GM23248 (cell line): ENCODE measurements around the gene IGFBP6. TPM values are rescaled to one million over a fixed set of nuclear protein-coding genes. Genes with fewer than 3 reads are reported as not detected.
A peak's percentile ranks its signal among the peaks of the same experiment; 100 is the strongest.

Experiments
- DNase-seq: peaks from one replicate; pipeline ENCODE4 v3.0.0-alpha.2; 2015
- H2AFZ ChIP-seq: fragments of 200-600 bp; sonication (generic); 2 replicates; pipeline ENCODE4 v1.6.1; 2016; ENCODE audit warnings: antibody characterized with exemption
- H3F3A ChIP-seq: fragments of 200-600 bp; sonication (generic); 2 replicates; pipeline ENCODE4 v1.6.1; 2016; ENCODE audit warnings: mild to moderate bottlenecking, antibody characterized with exemption, mixed run types; ENCODE audit not compliant: insufficient read depth
- H3K27ac ChIP-seq: fragments of 200-600 bp; sonication (generic); 2 replicates; pipeline ENCODE4 v1.5.1; 2016; ENCODE audit warnings: mild to moderate bottlenecking
- H3K27me3 ChIP-seq: fragments of 200-600 bp; sonication (generic); replicated peaks from 2 replicates; pipeline ENCODE4 v1.6.1; 2016; ENCODE audit warnings: mild to moderate bottlenecking; ENCODE audit not compliant: insufficient read depth
- H3K36me3 ChIP-seq: fragments of 200-600 bp; sonication (generic); 2 replicates; pipeline ENCODE4 v1.6.1; 2016; ENCODE audit warnings: low read depth, mild to moderate bottlenecking
- H3K4me1 ChIP-seq: fragments of 200-600 bp; sonication (generic); 2 replicates; pipeline ENCODE4 v1.6.1; 2016; ENCODE audit warnings: mild to moderate bottlenecking; ENCODE audit not compliant: insufficient read depth
- H3K4me2 ChIP-seq: fragments of 200-600 bp; sonication (generic); one replicate; pipeline ENCODE4 v1.6.1; 2016; ENCODE audit warnings: mild to moderate bottlenecking; ENCODE audit not compliant: unreplicated experiment
- H3K4me3 ChIP-seq: fragments of 200-600 bp; sonication (generic); 2 replicates; pipeline ENCODE4 v1.5.1; 2016; ENCODE audit warnings: mild to moderate bottlenecking
- H3K79me2 ChIP-seq: fragments of 200-600 bp; sonication (generic); 2 replicates; pipeline ENCODE4 v1.6.1; 2016; ENCODE audit warnings: mild to moderate bottlenecking; ENCODE audit not compliant: insufficient read depth
- H3K9ac ChIP-seq: fragments of 200-600 bp; sonication (generic); 2 replicates; pipeline ENCODE4 v1.6.1; 2016; ENCODE audit warnings: mild to moderate bottlenecking
- H3K9me2 ChIP-seq: fragments of 200-600 bp; sonication (generic); 2 replicates; pipeline ENCODE4 v1.6.1; 2016; ENCODE audit warnings: mixed run types, mild to moderate bottlenecking, moderate library complexity; ENCODE audit not compliant: insufficient read depth
- H3K9me3 ChIP-seq: fragments of 200-600 bp; sonication (generic); one replicate; pipeline ENCODE4 v1.6.1; 2017; ENCODE audit warnings: low read depth
- H4K20me1 ChIP-seq: fragments of 200-600 bp; sonication (generic); 2 replicates; pipeline ENCODE4 v1.6.0; 2016; ENCODE audit not compliant: insufficient read depth
- EZH2 ChIP-seq: fragments of 200-600 bp; sonication (generic); IDR thresholded peaks from 2 replicates; pipeline ENCODE4 v1.6.1; 2018; ENCODE audit warnings: antibody characterized with exemption, mild to moderate bottlenecking; ENCODE audit not compliant: insufficient read depth, poor library complexity, severe bottlenecking
- EZH2phosphoT487 ChIP-seq: fragments of 200-600 bp; sonication (generic); IDR thresholded peaks from 2 replicates; pipeline ENCODE4 v1.6.1; 2018; ENCODE audit warnings: antibody characterized with exemption, moderate library complexity, mild to moderate bottlenecking, low read depth; ENCODE audit not compliant: insufficient read depth
- WGBS, 2 experiments: methylation state at CpG; one replicate each; pipeline ENCODE4 v1.1.6; 2015 to 2017; ENCODE audit warnings: low lambda C conversion rate in 2 of 2, low coverage in 1 of 2; ENCODE audit errors: missing lambda C conversion rate in 2 of 2; 5-methylcytosine and 5-hydroxymethylcytosine counted together
- in situ Hi-C: fragments of 300-500 bp; cut with MboI; formaldehyde crosslinking; loops from 2 replicates; pipeline ENCODE4 v1.15.0; 2020
- polyA plus RNA-seq: library from polyadenylated mRNA; unstranded; fragments of >200 nt; fragmentation: Nextera tagmentation; extraction: Ambion mirVana; gene quantifications from 2 replicates; pipeline ENCODE4 v1.2.1, GENCODE V29; 2016
- total RNA-seq: library from RNA; depleted of rRNA; stranded (reverse); fragments of >200 nt; shearing (Covaris generic); gene quantifications from 2 replicates; pipeline ENCODE4 v1.2.3, GENCODE V29; 2014

The IGFBP6 gene
- total and polyA plus RNA-seq, 2 experiments from 2014 or later: 1,614 to 1,827 TPM

GRCh38 chr12:53068811-53069585, 28.5 kb upstream of the IGFBP6 start:
- H3K4me1 ChIP-seq: peaks cover 43% of the 10 kb centered on the region
- no peak overlapping the region for H2AFZ ChIP-seq
- no peaks in the 10 kb centered on the region for H4K20me1 ChIP-seq
- no peaks in the 10 kb centered on the region for H3K9me3 ChIP-seq
- H3K27me3 ChIP-seq: no peaks in the 10 kb centered on the region
- no peak for DNase-seq
- no peaks in the 10 kb centered on the region for H3K9me2 ChIP-seq
- no peak overlapping the region for H3K9ac ChIP-seq
- H3K36me3 ChIP-seq: 0 out of 2 replicates have a peak, but pooled peaks cover 1% of the 10 kb centered on the region
- 83% methylated on average over 15 of the region's 15 CpGs for WGBS, 2 experiments
- H3K27ac ChIP-seq: no peak overlapping the region
- TF ChIP-seq EZH2phosphoT487 (no peak), EZH2 (no peak)
- H3K4me2 ChIP-seq: no peak overlapping the region
- peaks cover 25% of the 10 kb centered on the region for H3F3A ChIP-seq
- H3K4me3 ChIP-seq: no peak overlapping the region
- in situ Hi-C loops: no loop called here
- H3K79me2 ChIP-seq: peaks cover 4% of the 10 kb centered on the region

GRCh38 chr12:53069621-53070410, 27.7 kb upstream of the IGFBP6 start:
- TF ChIP-seq EZH2phosphoT487: no peak
- no peak for TF ChIP-seq EZH2
- Histone ChIP-seq H3K79me2 (peaks cover 8% of the 10 kb centered on the region), H3F3A (peaks cover 17% of the 10 kb centered on the region), H3K36me3 (no peaks in the 10 kb centered on the region), H3K27me3 (no peaks in the 10 kb centered on the region), H4K20me1 (no peaks in the 10 kb centered on the region), H3K9ac (no peak overlapping the region), H3K9me2 (no peaks in the 10 kb centered on the region), H2AFZ (no peak overlapping the region), H3K9me3 (no peaks in the 10 kb centered on the region), H3K4me3 (no peak overlapping the region), H3K4me2 (no peak overlapping the region), H3K27ac (no peak overlapping the region), H3K4me1 (peaks cover 41% of the 10 kb centered on the region)
- DNase-seq: no peak
- in situ Hi-C loops: no loop called here
- WGBS, 2 experiments: 35 to 42% methylated on average over 11 to 12 of the region's 12 CpGs

- in situ Hi-C loops: no loop called here
- peak; percentile 54 for DNase-seq
- H4K20me1 ChIP-seq: no peaks in the 10 kb centered on the region
- H3K4me3 ChIP-seq: no peak overlapping the region
- 0 out of 2 replicates have a peak, but pooled peaks cover 7% of the 10 kb centered on the region for H3F3A ChIP-seq
- no peaks in the 10 kb centered on the region for H3K36me3 ChIP-seq
- 51 to 57% methylated on average over 7 of the region's 7 CpGs for WGBS, 2 experiments
- peak overlapping the region; percentile 36 for H3K27ac ChIP-seq
- no peaks in the 10 kb centered on the region for H3K9me2 ChIP-seq
- peaks cover 17% of the 10 kb centered on the region for H3K79me2 ChIP-seq
- H3K9me3 ChIP-seq: no peaks in the 10 kb centered on the region
- no peak overlapping the region for H2AFZ ChIP-seq
- peak overlapping the region; percentile 34 for H3K9ac ChIP-seq
- H3K4me2 ChIP-seq: peak overlapping the region; percentile 60
- H3K4me1 ChIP-seq: peaks cover 40% of the 10 kb centered on the region
- TF ChIP-seq EZH2 (no peak), EZH2phosphoT487 (no peak)
- no peaks in the 10 kb centered on the region for H3K27me3 ChIP-seq
Observed at GRCh38 chr12:53070877-53071492, 26.5 kb upstream of the IGFBP6 start.
